Keratinocyte (primary cell): ENCODE measurements around the gene HMCES. TPM values are rescaled to one million over a fixed set of nuclear protein-coding genes. Genes with fewer than 3 reads are reported as not detected.

Experiments
- DNase-seq: peaks from one replicate; pipeline ENCODE4 v3.0.0-alpha.2; 2011; ENCODE audit warnings: low read depth, missing footprints, low spot score
- FAIRE-seq: peaks from 2 replicates; lab custom pipeline; 2011; peaks lifted over from hg19 to GRCh38; lab: Jason Lieb, UNC
- H2AFZ ChIP-seq: 2 replicates; pipeline ENCODE4 v1.6.0; 2012; ENCODE audit warnings: low read length, control low read depth, inconsistent platforms; ENCODE audit not compliant: control insufficient read depth
- H3K27ac ChIP-seq: 2 replicates; pipeline ENCODE4 v1.5.1; 2011; ENCODE audit warnings: low read length; ENCODE audit not compliant: control insufficient read depth, insufficient read depth
- H3K27me3 ChIP-seq: 3 replicates; pipeline ENCODE4 v1.6.0; 2011; ENCODE audit warnings: low read length; ENCODE audit not compliant: control insufficient read depth, insufficient read depth; ENCODE audit errors: extremely low read depth
- H3K36me3 ChIP-seq, 2 experiments: 2 replicates in 1 of 2; 3 replicates in 1 of 2; pipeline ENCODE4 v1.5.1; 2011; ENCODE audit warnings: low read length in 2 of 2, mild to moderate bottlenecking in 1 of 2; ENCODE audit not compliant: control insufficient read depth in 2 of 2, insufficient read depth in 2 of 2; ENCODE audit errors: extremely low read depth in 1 of 2
- H3K4me1 ChIP-seq: 3 replicates; pipeline ENCODE4 v1.5.1; 2011; ENCODE audit warnings: low read length; ENCODE audit not compliant: control insufficient read depth, insufficient read depth; ENCODE audit errors: extremely low read depth
- H3K4me2 ChIP-seq: 3 replicates; pipeline ENCODE4 v1.6.0; 2011; ENCODE audit warnings: low read depth, low read length; ENCODE audit not compliant: control insufficient read depth, insufficient read depth; ENCODE audit errors: extremely low read depth
- H3K4me3 ChIP-seq, 3 experiments: fragments of 200-600 bp in 1 of 3; sonication (generic) in 1 of 3; 2 replicates in 2 of 3; 3 replicates in 1 of 3; pipeline ENCODE4 v1.5.1; 2011 to 2016; ENCODE audit warnings: low read length in 3 of 3, mild to moderate bottlenecking in 3 of 3, control low read depth in 2 of 3, inconsistent platforms in 1 of 3, low read depth in 1 of 3, mixed read lengths in 1 of 3, mixed run types in 1 of 3, moderate library complexity in 1 of 3; ENCODE audit not compliant: control insufficient read depth in 2 of 3, insufficient read depth in 2 of 3; ENCODE audit errors: extremely low read depth in 1 of 3
- H3K79me2 ChIP-seq: 2 replicates; pipeline ENCODE4 v1.6.0; 2012; ENCODE audit warnings: low read length; ENCODE audit not compliant: control insufficient read depth, insufficient read depth
- H3K9ac ChIP-seq: 3 replicates; pipeline ENCODE4 v1.6.0; 2011; ENCODE audit warnings: low read length; ENCODE audit not compliant: control insufficient read depth, insufficient read depth; ENCODE audit errors: extremely low read depth
- H3K9me1 ChIP-seq: 3 replicates; pipeline ENCODE4 v1.6.0; 2011; ENCODE audit warnings: low read length; ENCODE audit not compliant: control insufficient read depth, insufficient read depth; ENCODE audit errors: extremely low read depth
- H3K9me3 ChIP-seq: 2 replicates; pipeline ENCODE4 v1.5.1; 2012; ENCODE audit warnings: low read depth, low read length; ENCODE audit not compliant: control insufficient read depth
- H4K20me1 ChIP-seq: 3 replicates; pipeline ENCODE4 v1.6.0; 2011; ENCODE audit warnings: low read length; ENCODE audit not compliant: control insufficient read depth, insufficient read depth; ENCODE audit errors: extremely low read depth
- CTCF ChIP-seq, 3 experiments: IDR thresholded peaks in 1 of 3; conservative IDR thresholded peaks in 1 of 3; optimal IDR thresholded peaks in 1 of 3; 2 replicates in 2 of 3; 3 replicates in 1 of 3; pipeline versions ENCODE3 to v1.5.1; 2011; ENCODE audit warnings: low read length in 3 of 3, mild to moderate bottlenecking in 3 of 3, moderate library complexity in 2 of 3, control low read depth in 1 of 3, inconsistent platforms in 1 of 3; ENCODE audit not compliant: insufficient read depth in 2 of 3; ENCODE audit errors: extremely low read depth in 1 of 3
- EZH2 ChIP-seq: IDR thresholded peaks from one replicate; pipeline ENCODE4 v1.6.1; 2012; ENCODE audit warnings: inconsistent platforms, mild to moderate bottlenecking, low read length, moderate library complexity
- dilution Hi-C: fragments of 300-500 bp; cut with MboI; formaldehyde crosslinking; loops from one replicate; pipeline ENCODE4 v1.7.0; 2020; ENCODE audit warnings: low sequenced_read_pairs; ENCODE audit not compliant: extremely low pct_ligation_motif_present
- polyA plus RNA-seq, 5 experiments: library from polyadenylated mRNA; depleted of rRNA in 3 of 5; stranded (reverse) in 3 of 5; stranded (forward) in 1 of 5; unstranded in 1 of 5; fragments of >200 nt; gene quantifications; 1 replicate in 1 of 5; 2 replicates in 3 of 5; 3 replicates in 1 of 5; pipeline versions ENCODE4 v1.2.1 to v1.2.3, GENCODE V29; 2011 to 2012; ENCODE audit warnings: missing spikeins in 2 of 5, low read depth in 1 of 5, low replicate concordance in 1 of 5

The HMCES gene
- polyA plus RNA-seq, 1 donor (not counting 4 experiments of a cell fraction or from before 2014, with no cell fraction given) = 54.6 TPM

GRCh38 chr3:129233538-129233937, 45.1 kb upstream of the HMCES start:
- peaks cover 4% of the 10 kb centered on the region for H3K9me1 ChIP-seq
- H3K9me3 ChIP-seq = no peaks in the 10 kb centered on the region
- no peak for FAIRE-seq
- H3K4me3 ChIP-seq = no peak overlapping the region
- H3K27ac ChIP-seq = no peak overlapping the region
- TF ChIP-seq CTCF (optimal IDR thresholded peaks at IDR 0.05 in 1 of 3, IDR thresholded peaks at IDR 0.05 in 1 of 3, conservative IDR thresholded peaks at IDR 0.05 in 1 of 3; ENCODE audit: extremely low read depth in 1 of 3, insufficient read depth in 2 of 3, low read length in 3 of 3) (no peak), EZH2 (no peak)
- H2AFZ ChIP-seq = no peak overlapping the region
- DNase-seq = no peak
- no peak overlapping the region for H3K9ac ChIP-seq
- no peaks in the 10 kb centered on the region for H3K79me2 ChIP-seq
- no peak overlapping the region for H3K4me2 ChIP-seq
- no peaks in the 10 kb centered on the region for H4K20me1 ChIP-seq
- H3K36me3 ChIP-seq = no peaks in the 10 kb centered on the region
- peaks cover 32% of the 10 kb centered on the region for H3K4me1 ChIP-seq
- dilution Hi-C loops = no loop called here
- H3K27me3 ChIP-seq = no peaks in the 10 kb centered on the region

- no peak for FAIRE-seq
- Histone ChIP-seq H3K27me3 (no peaks in the 10 kb centered on the region), H3K4me2 (no peak overlapping the region), H4K20me1 (no peaks in the 10 kb centered on the region), H3K4me1 (peaks cover 31% of the 10 kb centered on the region), H3K9ac (no peak overlapping the region), H3K4me3 (no peak overlapping the region), H3K9me3 (no peaks in the 10 kb centered on the region), H3K9me1 (peaks cover 4% of the 10 kb centered on the region), H3K79me2 (no peaks in the 10 kb centered on the region), H2AFZ (no peak overlapping the region), H3K36me3 (no peaks in the 10 kb centered on the region), H3K27ac (no peak overlapping the region)
- no peak for TF ChIP-seq CTCF (optimal IDR thresholded peaks at IDR 0.05 in 1 of 3, IDR thresholded peaks at IDR 0.05 in 1 of 3, conservative IDR thresholded peaks at IDR 0.05 in 1 of 3; ENCODE audit: extremely low read depth in 1 of 3, insufficient read depth in 2 of 3, low read length in 3 of 3)
- TF ChIP-seq EZH2 = no peak
- no peak for DNase-seq
- dilution Hi-C loops = no loop called here
Observed at GRCh38 chr3:129234441-129234840, 44.2 kb upstream of the HMCES start.
